GM19468 (cell line): ENCODE data around the gene ERF.

Source experiments
- ATAC-seq: cut with Tn5 transposase; IDR thresholded peaks from one replicate; pipeline ENCODE4 v1.9.1; 2021; ENCODE audit warnings: mild to moderate bottlenecking, moderate library complexity, moderate number of reproducible peaks; ENCODE audit not compliant: unreplicated experiment; ENCODE audit errors: extremely low read depth

The ERF gene

DNA sequence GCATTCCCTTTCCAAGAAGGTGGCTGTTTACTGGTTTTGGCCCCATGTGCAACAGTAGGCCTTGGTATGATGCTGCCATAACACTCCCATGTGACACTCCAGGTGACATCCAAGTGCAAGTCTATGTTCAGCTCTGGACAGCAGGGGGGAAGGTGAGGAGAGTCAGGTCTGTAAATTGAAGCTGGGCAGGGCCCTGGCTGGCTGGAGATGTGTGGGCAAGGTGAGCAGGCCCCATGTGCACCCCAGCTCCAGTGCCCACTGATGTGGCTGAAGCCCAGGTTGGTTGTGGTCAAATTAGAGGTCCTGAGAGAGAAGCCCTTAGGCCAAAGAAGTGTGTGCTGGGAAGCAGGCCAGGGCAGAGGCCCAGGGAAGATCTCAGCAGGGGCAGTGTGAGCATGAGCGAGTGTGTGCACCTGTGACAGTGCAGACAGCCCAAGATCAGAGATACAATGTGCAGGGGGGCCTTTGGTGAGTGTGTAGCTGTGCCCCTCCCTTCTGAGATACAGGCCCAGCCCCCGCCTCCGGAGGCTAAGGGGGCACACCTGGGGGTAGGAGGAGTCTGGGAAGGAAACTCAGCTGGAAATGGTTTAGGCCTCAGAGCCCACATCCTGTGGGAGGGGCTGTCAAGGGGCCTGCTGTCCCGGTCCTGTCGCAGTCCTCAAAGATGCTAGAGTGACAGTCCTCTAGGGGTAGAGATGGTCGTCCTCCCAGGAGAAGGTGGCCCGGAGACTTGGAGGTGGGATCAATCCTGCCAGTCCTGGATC lies 56.1 kb downstream of the ERF start:
- peak; percentile 25 for ATAC-seq
